Keratinocyte (primary cell): ENCODE data around the gene NDUFAF8. TPM values are rescaled to one million over a fixed set of nuclear protein-coding genes. Genes with fewer than 3 reads are reported as not detected.

Experiments used
- DNase-seq: peaks from one replicate; pipeline ENCODE4 v3.0.0-alpha.2; 2011; ENCODE audit warnings: low read depth, missing footprints, low spot score
- FAIRE-seq: peaks from 2 replicates; lab custom pipeline; 2011; peaks lifted over from hg19 to GRCh38; lab: Jason Lieb, UNC
- H2AFZ ChIP-seq: 2 replicates; pipeline ENCODE4 v1.6.0; 2012; ENCODE audit warnings: low read length, control low read depth, inconsistent platforms; ENCODE audit not compliant: control insufficient read depth
- H3K27ac ChIP-seq: 2 replicates; pipeline ENCODE4 v1.5.1; 2011; ENCODE audit warnings: low read length; ENCODE audit not compliant: control insufficient read depth, insufficient read depth
- H3K27me3 ChIP-seq: 3 replicates; pipeline ENCODE4 v1.6.0; 2011; ENCODE audit warnings: low read length; ENCODE audit not compliant: control insufficient read depth, insufficient read depth; ENCODE audit errors: extremely low read depth
- H3K36me3 ChIP-seq, 2 experiments: 2 replicates in 1 of 2; 3 replicates in 1 of 2; pipeline ENCODE4 v1.5.1; 2011; ENCODE audit warnings: low read length in 2 of 2, mild to moderate bottlenecking in 1 of 2; ENCODE audit not compliant: control insufficient read depth in 2 of 2, insufficient read depth in 2 of 2; ENCODE audit errors: extremely low read depth in 1 of 2
- H3K4me1 ChIP-seq: 3 replicates; pipeline ENCODE4 v1.5.1; 2011; ENCODE audit warnings: low read length; ENCODE audit not compliant: control insufficient read depth, insufficient read depth; ENCODE audit errors: extremely low read depth
- H3K4me2 ChIP-seq: 3 replicates; pipeline ENCODE4 v1.6.0; 2011; ENCODE audit warnings: low read depth, low read length; ENCODE audit not compliant: control insufficient read depth, insufficient read depth; ENCODE audit errors: extremely low read depth
- H3K4me3 ChIP-seq, 3 experiments: fragments of 200-600 bp in 1 of 3; sonication (generic) in 1 of 3; 2 replicates in 2 of 3; 3 replicates in 1 of 3; pipeline ENCODE4 v1.5.1; 2011 to 2016; ENCODE audit warnings: low read length in 3 of 3, mild to moderate bottlenecking in 3 of 3, control low read depth in 2 of 3, inconsistent platforms in 1 of 3, low read depth in 1 of 3, mixed read lengths in 1 of 3, mixed run types in 1 of 3, moderate library complexity in 1 of 3; ENCODE audit not compliant: control insufficient read depth in 2 of 3, insufficient read depth in 2 of 3; ENCODE audit errors: extremely low read depth in 1 of 3
- H3K79me2 ChIP-seq: 2 replicates; pipeline ENCODE4 v1.6.0; 2012; ENCODE audit warnings: low read length; ENCODE audit not compliant: control insufficient read depth, insufficient read depth
- H3K9ac ChIP-seq: 3 replicates; pipeline ENCODE4 v1.6.0; 2011; ENCODE audit warnings: low read length; ENCODE audit not compliant: control insufficient read depth, insufficient read depth; ENCODE audit errors: extremely low read depth
- H3K9me1 ChIP-seq: 3 replicates; pipeline ENCODE4 v1.6.0; 2011; ENCODE audit warnings: low read length; ENCODE audit not compliant: control insufficient read depth, insufficient read depth; ENCODE audit errors: extremely low read depth
- H3K9me3 ChIP-seq: 2 replicates; pipeline ENCODE4 v1.5.1; 2012; ENCODE audit warnings: low read depth, low read length; ENCODE audit not compliant: control insufficient read depth
- H4K20me1 ChIP-seq: 3 replicates; pipeline ENCODE4 v1.6.0; 2011; ENCODE audit warnings: low read length; ENCODE audit not compliant: control insufficient read depth, insufficient read depth; ENCODE audit errors: extremely low read depth
- EZH2 ChIP-seq: IDR thresholded peaks from one replicate; pipeline ENCODE4 v1.6.1; 2012; ENCODE audit warnings: inconsistent platforms, mild to moderate bottlenecking, low read length, moderate library complexity
- dilution Hi-C: fragments of 300-500 bp; cut with MboI; formaldehyde crosslinking; loops from one replicate; pipeline ENCODE4 v1.7.0; 2020; ENCODE audit warnings: low sequenced_read_pairs; ENCODE audit not compliant: extremely low pct_ligation_motif_present
- polyA plus RNA-seq, 5 experiments: library from polyadenylated mRNA; depleted of rRNA in 3 of 5; stranded (reverse) in 3 of 5; stranded (forward) in 1 of 5; unstranded in 1 of 5; fragments of >200 nt; gene quantifications; 1 replicate in 1 of 5; 2 replicates in 3 of 5; 3 replicates in 1 of 5; pipeline versions ENCODE4 v1.2.1 to v1.2.3, GENCODE V29; 2011 to 2012; ENCODE audit warnings: missing spikeins in 2 of 5, low read depth in 1 of 5, low replicate concordance in 1 of 5
- TF ChIP-seq, protein P1 (sequence below), 3 experiments: IDR thresholded peaks in 1 of 3; conservative IDR thresholded peaks in 1 of 3; optimal IDR thresholded peaks in 1 of 3; 2 replicates in 2 of 3; 3 replicates in 1 of 3; pipeline versions ENCODE3 to v1.5.1; 2011; ENCODE audit warnings: low read length in 3 of 3, mild to moderate bottlenecking in 3 of 3, moderate library complexity in 2 of 3, control low read depth in 1 of 3, inconsistent platforms in 1 of 3; ENCODE audit not compliant: insufficient read depth in 2 of 3; ENCODE audit errors: extremely low read depth in 1 of 3

Gene NDUFAF8
- polyA plus RNA-seq, 1 donor (not counting 4 experiments of a cell fraction or from before 2014, with no cell fraction given): 171 TPM

DNA sequence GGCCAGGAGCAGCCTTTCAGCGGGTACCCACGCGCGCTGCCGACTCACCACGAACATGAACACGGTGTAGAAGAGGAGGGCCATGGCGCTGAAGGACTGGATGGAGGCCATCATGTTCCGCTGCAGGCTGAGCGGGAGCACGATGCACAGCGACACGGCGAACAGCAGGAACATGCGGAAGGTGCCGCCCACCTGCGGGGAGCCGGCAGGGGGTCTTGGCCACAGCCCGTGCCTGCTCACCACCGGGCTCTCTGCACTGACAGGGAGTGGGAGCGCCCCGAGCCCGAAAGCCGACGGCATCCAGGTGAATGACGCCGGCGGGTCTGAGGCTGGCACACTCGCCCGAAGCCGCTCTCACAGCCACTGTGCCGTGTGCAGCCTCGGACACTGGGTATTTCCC lies 43.0 kb downstream of the NDUFAF8 start:
- Histone ChIP-seq H3K27me3 (no peaks in the 10 kb centered on the region), H4K20me1 (no peaks in the 10 kb centered on the region), H2AFZ (no peak overlapping the region), H3K27ac (no peak overlapping the region), H3K9me3 (no peaks in the 10 kb centered on the region), H3K79me2 (peaks cover 14% of the 10 kb centered on the region), H3K4me1 (no peaks in the 10 kb centered on the region), H3K4me2 (no peak overlapping the region), H3K9me1 (no peaks in the 10 kb centered on the region), H3K36me3 (peaks cover 18 to 23% of the 10 kb centered on the region in 2 experiments), H3K4me3 (no peak overlapping the region), H3K9ac (no peak overlapping the region)
- no peak for DNase-seq
- no peak for FAIRE-seq
- dilution Hi-C loops: no loop called here
- TF ChIP-seq, protein P1, sequence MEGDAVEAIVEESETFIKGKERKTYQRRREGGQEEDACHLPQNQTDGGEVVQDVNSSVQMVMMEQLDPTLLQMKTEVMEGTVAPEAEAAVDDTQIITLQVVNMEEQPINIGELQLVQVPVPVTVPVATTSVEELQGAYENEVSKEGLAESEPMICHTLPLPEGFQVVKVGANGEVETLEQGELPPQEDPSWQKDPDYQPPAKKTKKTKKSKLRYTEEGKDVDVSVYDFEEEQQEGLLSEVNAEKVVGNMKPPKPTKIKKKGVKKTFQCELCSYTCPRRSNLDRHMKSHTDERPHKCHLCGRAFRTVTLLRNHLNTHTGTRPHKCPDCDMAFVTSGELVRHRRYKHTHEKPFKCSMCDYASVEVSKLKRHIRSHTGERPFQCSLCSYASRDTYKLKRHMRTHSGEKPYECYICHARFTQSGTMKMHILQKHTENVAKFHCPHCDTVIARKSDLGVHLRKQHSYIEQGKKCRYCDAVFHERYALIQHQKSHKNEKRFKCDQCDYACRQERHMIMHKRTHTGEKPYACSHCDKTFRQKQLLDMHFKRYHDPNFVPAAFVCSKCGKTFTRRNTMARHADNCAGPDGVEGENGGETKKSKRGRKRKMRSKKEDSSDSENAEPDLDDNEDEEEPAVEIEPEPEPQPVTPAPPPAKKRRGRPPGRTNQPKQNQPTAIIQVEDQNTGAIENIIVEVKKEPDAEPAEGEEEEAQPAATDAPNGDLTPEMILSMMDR (optimal IDR thresholded peaks at IDR 0.05 in 1 of 3, IDR thresholded peaks at IDR 0.05 in 1 of 3, conservative IDR thresholded peaks at IDR 0.05 in 1 of 3; ENCODE audit: extremely low read depth in 1 of 3, insufficient read depth in 2 of 3, low read length in 3 of 3): no peak
- TF ChIP-seq EZH2: no peak

DNA sequence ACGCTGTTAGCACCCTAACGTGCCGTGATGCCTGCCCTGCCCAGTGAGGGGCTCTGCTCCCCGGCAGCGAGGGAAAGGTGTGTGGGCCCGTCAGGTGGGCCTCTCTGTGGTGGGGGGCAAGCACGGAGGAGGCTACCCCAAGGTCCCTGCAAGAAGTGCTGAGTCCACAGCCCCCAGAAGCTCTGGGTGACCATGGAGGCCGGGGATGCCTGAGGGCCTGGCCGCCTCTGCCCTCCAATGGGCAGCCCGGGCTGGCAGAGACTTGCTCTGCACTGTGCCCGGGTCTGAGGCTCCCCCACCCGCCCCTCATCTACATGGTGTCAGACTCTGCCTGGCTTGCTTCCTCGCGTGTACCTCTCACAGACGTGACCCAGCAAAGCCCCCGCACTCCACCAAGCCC lies 43.8 kb downstream of the NDUFAF8 start:
- Histone ChIP-seq H3K9me1 (no peaks in the 10 kb centered on the region), H3K4me1 (no peaks in the 10 kb centered on the region), H3K36me3 (peaks cover 20 to 22% of the 10 kb centered on the region in 2 experiments), H3K4me2 (no peak overlapping the region), H4K20me1 (no peaks in the 10 kb centered on the region), H3K4me3 (no peak overlapping the region), H3K79me2 (peaks cover 15% of the 10 kb centered on the region), H3K27me3 (no peaks in the 10 kb centered on the region), H3K9ac (no peak overlapping the region), H3K9me3 (no peaks in the 10 kb centered on the region), H3K27ac (no peak overlapping the region), H2AFZ (no peak overlapping the region)
- FAIRE-seq (no peak), DNase-seq (no peak)
- dilution Hi-C loops: no loop called here
- TF ChIP-seq EZH2: no peak
- TF ChIP-seq, protein P1 (optimal IDR thresholded peaks at IDR 0.05 in 1 of 3, IDR thresholded peaks at IDR 0.05 in 1 of 3, conservative IDR thresholded peaks at IDR 0.05 in 1 of 3; ENCODE audit: extremely low read depth in 1 of 3, insufficient read depth in 2 of 3, low read length in 3 of 3): no peak
